GM20000 (cell line): ENCODE measurements around the gene CLCN6.
A peak's percentile ranks its signal among the peaks of the same experiment; 100 is the strongest.

Experiments used
- DNase-seq: peaks from one replicate; pipeline ENCODE4 v3.0.0; 2012; ENCODE audit warnings: low spot score
- TF ChIP-seq, protein P1 (sequence below): IDR thresholded peaks from 2 replicates; pipeline ENCODE4 v1.5.1; 2012; ENCODE audit warnings: mild to moderate bottlenecking, control low read depth; ENCODE audit errors: extremely low read depth, missing control alignments

The CLCN6 gene

DNA sequence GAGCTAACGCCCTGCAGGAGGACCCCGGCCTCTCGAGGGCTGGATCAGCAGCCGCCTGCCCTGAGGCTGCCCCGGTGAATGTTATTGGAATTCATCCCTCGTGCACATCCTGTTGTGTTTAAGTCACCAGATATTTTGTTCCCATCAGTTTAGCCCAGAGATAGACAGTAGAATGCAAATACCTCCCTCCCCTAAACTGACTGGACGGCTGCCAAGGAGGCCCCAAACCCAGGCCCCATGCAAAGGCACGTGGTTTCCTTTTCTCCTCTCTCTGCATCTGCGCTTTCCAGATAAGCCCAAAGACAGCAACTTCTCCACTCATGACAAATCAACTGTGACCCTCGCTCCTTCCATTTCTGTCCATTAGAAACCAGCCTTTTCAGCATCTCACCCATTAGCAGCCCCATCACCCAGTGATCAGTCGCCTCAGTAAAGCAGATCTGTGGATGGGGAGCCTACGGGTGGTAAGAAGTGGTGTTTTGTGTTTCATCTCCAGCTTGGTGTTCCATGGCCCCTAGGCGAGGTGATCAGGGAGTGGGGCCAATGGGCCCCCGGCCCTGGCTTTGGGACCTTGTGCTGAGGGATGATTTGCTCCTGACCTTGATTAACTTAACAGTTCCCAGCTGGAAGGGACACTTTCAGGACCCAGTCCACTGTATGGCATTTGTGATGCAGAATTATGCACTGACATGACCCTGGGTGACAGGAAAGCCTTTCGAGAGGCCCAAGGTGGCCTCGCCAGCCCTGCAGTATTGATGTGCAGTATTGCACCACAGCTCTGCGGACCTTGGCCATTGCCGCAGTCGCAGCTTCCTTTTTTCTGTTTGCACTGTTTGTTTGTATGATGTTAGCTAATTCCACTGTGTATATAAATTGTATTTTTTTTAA, 36.4 kb downstream of the CLCN6 start:
- peak; percentile 49 for DNase-seq
- TF ChIP-seq, protein P1, sequence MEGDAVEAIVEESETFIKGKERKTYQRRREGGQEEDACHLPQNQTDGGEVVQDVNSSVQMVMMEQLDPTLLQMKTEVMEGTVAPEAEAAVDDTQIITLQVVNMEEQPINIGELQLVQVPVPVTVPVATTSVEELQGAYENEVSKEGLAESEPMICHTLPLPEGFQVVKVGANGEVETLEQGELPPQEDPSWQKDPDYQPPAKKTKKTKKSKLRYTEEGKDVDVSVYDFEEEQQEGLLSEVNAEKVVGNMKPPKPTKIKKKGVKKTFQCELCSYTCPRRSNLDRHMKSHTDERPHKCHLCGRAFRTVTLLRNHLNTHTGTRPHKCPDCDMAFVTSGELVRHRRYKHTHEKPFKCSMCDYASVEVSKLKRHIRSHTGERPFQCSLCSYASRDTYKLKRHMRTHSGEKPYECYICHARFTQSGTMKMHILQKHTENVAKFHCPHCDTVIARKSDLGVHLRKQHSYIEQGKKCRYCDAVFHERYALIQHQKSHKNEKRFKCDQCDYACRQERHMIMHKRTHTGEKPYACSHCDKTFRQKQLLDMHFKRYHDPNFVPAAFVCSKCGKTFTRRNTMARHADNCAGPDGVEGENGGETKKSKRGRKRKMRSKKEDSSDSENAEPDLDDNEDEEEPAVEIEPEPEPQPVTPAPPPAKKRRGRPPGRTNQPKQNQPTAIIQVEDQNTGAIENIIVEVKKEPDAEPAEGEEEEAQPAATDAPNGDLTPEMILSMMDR, result no peak

- peak; percentile 29 for DNase-seq
These were observed 39.8 kb downstream of the CLCN6 start for GRCh38 chr1:11845641-11846335.

DNA sequence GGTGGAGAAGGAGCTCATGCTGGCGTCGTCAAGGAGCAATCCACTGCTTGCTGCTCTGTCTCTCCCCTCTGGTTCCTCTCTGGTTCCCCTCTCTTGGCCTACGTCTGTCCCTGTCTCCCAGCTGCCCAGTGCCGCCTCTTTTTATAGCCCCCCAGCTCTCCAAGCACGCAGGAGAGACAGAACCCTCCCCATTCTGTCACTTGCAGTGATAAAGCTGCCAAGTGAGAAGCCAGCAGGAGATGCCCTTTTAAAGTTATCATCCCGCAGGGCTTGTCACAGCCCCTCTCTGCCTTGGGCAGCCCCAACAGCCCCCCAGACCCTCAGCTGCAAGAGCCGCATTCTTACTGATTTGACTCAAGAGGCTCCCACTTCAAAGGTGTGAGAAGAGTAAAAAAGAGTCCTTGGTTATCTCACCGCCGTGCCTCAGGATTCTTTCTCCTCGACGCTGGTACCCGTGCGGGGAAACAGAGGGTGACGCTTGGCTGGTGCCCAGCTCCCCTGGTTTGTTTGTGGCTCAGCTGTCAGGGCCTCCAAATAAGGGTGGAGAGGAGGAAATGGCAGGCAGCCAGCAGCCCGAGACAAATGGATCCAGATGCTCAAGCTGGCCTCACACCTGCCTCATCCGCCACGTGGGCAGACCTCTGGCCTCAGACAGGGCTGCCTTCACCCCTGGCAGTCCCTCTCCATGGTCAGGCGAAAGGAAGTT, 41.8 kb downstream of the CLCN6 start, which contains the start of gene NPPA:
Gene NPPA (minus strand): TSS at position 117 of the 706 bp plus-strand sequence. CDS start 99 bp downstream, at position 18.
- DNase-seq, result no peak
- TF ChIP-seq, protein P1, result no peak

More at GRCh38 chr1:11845641-11846335, 39.8 kb downstream of the CLCN6 start:
- TF ChIP-seq, protein P1, result no peak

DNA sequence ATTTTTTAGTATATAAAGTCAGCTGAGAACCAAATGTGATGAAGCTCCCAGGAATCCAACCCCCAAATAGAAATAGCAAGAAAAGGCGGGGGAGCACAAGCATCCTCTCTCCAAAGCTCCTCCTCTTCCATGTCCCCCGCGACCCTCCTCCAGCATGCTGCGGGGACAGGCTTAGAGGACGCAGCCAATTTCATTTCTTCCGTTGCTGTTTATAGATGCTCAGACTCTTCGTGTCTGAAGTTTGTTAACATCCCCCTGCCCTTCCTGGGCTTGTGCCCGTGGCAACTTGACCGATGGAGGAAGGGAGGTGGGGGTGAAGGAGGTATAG, 42.3 kb downstream of the CLCN6 start:
- no peak for DNase-seq
- TF ChIP-seq, protein P1, result no peak

- DNase-seq, result no peak
- TF ChIP-seq, protein P1, result no peak
These were observed 44.2 kb downstream of the CLCN6 start for GRCh38 chr1:11850156-11850555.

DNA sequence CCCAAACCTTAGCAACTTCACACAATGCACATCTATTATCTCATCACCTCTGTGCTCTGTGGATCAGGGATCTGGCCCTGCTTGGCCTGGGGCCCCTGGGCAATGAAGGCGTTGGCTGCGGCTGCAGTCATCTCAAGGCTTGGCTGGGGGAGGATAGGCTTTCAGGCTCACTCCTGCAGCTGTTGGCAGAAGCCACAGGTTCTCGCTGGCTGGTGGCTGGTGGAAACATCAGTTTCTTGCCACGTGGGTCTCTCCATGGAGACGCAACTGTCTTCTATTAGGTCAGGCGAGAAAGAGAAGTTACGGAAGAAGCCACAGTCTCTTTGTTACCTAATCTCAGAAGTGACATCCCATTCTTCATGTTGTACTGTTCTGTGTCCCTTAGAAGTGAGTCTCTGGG, 45.2 kb downstream of the CLCN6 start:
- TF ChIP-seq, protein P1, result no peak
- no peak for DNase-seq
